HG03378 (cell line): ENCODE data around the gene PLCG1.
"Not testable (repeated sequence)": the region's sequence is repeated elsewhere in the genome, so short reads cannot be mapped to it uniquely, and the experiment has no call there.

Source experiments
- ATAC-seq: cut with Tn5 transposase; IDR thresholded peaks from one replicate; pipeline ENCODE4 v1.9.1; 2021; ENCODE audit warnings: mild to moderate bottlenecking, moderate library complexity; ENCODE audit not compliant: unreplicated experiment

The PLCG1 gene

DNA sequence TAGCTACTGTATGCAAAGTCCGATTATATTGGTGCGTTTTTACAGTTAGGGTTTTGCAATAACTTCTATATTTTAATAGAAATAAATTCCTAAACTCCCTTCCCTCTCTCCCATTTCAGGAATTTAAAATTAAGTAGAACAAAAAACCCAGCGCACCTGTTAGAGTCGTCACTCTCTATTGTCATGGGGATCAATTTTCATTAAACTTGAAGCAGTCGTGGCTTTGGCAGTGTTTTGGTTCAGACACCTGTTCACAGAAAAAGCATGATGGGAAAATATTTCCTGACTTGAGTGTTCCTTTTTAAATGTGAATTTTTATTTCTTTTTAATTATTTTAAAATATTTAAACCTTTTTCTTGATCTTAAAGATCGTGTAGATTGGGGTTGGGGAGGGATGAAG, 13.7 kb upstream of the PLCG1 start:
- ATAC-seq = no peak

DNA sequence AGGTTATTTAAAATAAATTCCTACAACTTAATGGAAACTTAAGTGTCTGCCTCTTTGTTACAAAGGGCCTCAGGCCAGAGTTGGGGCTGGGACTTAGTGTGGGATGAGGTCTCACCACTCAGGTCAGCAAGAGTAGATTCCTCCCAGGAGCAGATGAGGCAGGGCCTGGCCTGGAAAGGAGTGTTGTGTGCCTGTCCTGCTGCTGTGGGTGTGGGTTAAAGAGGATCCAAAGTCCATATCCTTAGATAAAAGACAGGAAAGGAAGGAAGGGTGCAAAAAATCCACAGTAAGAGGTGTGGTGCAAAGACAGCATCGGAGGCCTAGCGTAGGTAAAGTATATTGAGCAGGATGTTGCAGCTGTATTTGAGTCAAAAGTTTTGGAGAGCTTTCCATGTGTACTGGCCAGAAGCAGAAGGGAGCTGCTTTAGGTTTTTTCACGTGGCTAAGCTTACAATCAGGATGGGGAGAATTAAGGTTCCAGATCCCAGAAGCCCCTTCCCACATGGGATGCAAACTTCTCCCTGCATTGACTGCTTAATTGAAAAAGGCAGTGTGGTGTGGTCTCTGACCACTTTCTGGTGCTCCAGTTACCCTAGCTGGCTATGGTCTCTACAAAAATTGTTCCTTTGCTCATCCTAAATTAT, 12.8 kb upstream of the PLCG1 start:
- ATAC-seq = no peak

DNA sequence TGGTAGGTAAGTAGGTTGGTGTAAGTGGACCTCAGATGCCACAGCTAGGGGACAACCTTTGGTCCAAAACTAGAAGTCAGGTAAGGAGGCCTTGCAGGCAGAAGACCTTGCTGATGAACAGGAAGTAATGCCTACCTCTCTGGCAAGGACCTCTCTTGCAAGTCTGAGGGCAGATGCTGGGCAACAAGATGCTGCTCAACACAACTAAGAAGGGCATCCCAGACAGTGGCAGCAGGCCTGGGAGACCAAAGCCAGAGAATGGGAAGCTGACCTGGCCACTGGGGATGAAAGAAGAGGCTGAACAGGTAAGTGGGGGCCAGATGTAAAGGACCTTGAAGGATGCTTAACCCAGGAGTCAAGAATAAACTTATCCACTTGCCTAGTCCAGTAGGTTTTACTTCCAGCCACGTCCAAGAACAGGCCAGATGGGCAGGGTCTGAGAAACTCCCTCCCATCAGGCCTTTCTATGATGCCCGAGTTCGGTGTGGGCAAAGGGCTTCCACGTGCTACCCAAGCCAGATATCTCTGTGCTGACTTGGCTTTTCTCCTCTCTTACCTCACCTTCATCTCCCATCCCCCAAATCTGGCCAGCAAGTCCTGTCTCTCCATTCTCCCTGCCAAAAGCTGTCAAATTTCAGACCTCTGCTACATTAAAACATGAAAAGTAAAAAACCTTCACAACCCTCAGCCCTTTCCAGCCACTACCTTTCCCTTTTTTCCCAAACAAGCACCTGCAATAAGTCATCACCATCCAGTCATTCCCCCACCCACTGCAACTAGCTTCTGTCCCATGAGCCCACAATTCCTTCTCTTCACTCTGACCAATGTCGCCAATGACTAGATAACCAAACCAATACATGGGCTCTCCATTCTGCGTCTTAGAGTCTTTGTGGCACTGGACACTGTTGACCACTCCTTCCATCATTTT, 11.5 kb upstream of the PLCG1 start:
- ATAC-seq = no peak

DNA sequence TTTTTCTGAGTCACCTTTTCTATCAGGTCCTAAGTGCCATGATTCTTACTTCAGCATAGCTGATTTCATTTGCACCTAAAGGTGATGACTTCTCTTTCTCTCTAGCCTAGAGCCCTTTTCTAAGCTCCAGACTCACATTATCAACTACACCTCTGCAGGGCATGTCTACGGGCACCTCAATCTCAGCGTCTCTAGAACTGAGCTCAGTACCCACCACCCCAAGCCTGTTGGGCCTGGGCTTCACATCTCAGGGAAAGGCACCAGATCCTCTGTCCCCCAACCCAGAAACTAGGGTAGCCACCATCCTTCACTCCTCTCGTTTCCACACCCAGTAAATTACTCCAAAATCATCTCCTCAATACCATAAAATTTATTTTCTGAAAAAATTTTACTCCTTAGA, 10.6 kb upstream of the PLCG1 start:
- no peak for ATAC-seq

- not testable (repeated sequence) for ATAC-seq
These were observed 9.0 kb upstream of the PLCG1 start for GRCh38 chr20:41128317-41128716.

- ATAC-seq = no peak
These were observed 5.6 kb upstream of the PLCG1 start for GRCh38 chr20:41131594-41132387.

DNA sequence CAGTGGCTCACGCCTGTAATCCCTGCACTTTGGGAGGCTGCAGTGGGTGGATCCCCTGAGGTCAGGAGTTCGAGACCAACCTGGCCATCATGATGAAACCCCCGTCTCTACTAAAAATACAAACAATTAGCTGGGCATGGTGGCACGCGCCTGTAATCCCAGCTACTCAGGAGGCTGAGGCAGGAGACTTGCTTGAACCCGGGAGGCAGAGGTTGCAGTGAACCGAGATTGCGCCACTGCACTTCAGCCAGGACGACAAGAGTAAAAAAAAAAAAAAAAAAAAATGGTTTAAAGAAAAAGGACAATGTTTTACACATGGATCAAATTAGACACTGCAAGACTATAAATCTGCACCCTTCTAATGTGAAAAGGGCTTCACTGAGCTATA, 5.0 kb upstream of the PLCG1 start:
- ATAC-seq = not testable (repeated sequence)

DNA sequence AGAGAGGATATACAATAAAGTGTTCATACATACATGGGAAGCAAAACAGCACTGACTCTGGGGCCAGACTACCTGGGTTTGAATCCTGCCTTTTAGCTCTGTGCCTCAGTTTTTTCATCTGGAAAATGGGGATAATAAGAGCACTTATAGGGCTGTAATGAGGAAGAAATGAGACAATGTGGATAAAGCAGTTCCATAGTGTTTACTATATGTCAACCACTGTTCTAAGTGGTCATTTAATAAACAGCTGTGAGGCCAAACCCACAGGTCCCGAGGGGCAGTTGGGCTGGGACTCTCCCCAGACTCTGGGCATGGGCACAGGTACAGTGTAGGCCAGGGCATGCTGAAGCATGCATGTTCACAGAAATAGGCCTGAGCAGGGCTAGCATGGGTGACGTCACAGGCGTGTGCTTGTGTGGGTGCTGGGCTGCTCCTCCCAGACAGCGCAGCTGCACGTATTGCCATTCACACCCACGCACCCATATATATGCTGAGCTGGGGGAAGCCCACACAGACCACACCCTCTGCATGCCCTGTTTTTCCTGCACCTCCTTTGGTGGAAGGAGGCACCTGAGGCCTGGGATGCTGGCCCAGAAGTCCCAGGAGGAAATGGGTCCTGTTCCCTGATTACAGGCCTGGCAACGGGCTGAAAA, 3.5 kb upstream of the PLCG1 start:
- ATAC-seq = peak; percentile 72

- ATAC-seq = no peak
These were observed 2.8 kb upstream of the PLCG1 start for GRCh38 chr20:41134362-41135186.

- ATAC-seq = no peak
These were observed 2.0 kb upstream of the PLCG1 start for GRCh38 chr20:41135187-41135887.

DNA sequence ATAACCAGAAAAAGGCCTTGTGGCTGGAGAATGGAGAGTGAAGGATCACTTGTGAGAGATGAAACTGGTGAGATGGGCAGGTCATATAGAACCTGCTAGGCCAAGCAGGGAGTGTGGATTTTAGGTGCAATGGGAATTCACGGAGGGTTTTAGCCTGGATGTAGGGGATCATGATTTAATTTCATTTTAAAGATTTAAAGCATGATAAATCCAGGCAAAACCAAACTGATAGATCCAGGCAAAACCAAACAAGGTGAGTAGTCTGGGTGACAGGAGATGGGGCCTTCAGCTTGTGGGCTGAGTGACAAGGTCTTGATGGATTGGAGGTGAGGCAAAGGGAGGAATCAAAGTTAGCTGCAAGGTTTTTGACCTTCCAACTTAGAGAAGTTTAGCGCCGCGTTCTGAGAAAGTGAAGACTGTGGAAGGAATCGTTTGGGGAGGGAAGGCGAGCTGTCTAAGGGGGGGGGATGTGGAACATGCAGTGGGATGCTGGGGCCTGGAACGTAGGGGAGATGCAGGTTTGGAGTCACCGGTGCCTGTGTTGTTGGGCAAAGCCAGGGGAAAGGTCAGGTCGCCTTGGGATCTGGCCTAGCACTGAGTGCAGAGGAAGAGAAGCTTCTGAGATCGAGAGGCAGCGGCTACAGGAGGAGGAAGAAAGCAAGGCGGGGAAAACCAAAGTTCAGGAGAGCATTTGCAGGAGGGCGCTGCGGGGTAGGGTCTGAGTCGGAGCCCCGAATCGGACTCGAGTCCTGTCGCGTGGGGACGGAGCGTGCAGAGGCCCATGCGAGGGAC, 1.3 kb upstream of the PLCG1 start:
- no peak for ATAC-seq

- ATAC-seq = no peak
These were observed 501 bp downstream of the PLCG1 start for GRCh38 chr20:41137614-41138474.

DNA sequence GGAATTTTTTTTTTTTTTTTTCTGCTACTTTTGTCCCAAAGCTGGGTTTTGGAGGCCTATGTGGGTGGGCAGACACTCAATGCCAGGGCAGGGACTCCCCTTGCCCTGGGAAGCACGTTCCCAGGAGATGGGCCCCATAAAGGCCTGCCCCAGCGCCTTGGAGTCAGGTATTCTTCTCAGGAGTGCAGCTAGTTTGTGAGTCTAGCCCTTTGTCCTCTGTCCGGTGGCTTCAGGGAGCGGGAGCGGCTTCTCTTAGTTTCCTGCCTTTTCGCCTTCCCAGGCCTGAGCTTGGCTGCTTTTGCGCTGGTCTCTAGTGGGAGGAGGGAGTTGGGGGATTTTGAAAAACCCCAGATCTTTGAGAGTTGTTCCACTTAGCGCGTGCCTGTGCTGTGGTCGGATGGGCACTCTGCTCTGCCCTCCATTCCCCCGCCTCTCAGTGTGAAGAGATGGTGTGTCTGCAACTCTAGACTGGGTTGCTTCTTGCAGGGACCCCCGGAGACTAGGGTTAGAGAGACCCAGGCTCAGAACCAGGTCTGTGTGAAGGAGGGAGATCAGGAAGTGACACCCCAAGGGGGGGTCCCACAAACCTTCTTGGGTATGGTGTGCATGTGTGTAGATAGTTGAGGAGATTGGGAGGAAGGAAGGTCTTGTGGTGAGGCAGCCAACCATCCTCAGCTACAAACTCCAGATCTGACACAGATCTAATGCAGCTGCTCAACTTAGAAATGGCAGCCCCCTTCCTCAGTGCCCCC, 1.3 kb downstream of the PLCG1 start:
- ATAC-seq = no peak

- ATAC-seq = no peak
These were observed 2.1 kb downstream of the PLCG1 start for GRCh38 chr20:41139227-41140093.

DNA sequence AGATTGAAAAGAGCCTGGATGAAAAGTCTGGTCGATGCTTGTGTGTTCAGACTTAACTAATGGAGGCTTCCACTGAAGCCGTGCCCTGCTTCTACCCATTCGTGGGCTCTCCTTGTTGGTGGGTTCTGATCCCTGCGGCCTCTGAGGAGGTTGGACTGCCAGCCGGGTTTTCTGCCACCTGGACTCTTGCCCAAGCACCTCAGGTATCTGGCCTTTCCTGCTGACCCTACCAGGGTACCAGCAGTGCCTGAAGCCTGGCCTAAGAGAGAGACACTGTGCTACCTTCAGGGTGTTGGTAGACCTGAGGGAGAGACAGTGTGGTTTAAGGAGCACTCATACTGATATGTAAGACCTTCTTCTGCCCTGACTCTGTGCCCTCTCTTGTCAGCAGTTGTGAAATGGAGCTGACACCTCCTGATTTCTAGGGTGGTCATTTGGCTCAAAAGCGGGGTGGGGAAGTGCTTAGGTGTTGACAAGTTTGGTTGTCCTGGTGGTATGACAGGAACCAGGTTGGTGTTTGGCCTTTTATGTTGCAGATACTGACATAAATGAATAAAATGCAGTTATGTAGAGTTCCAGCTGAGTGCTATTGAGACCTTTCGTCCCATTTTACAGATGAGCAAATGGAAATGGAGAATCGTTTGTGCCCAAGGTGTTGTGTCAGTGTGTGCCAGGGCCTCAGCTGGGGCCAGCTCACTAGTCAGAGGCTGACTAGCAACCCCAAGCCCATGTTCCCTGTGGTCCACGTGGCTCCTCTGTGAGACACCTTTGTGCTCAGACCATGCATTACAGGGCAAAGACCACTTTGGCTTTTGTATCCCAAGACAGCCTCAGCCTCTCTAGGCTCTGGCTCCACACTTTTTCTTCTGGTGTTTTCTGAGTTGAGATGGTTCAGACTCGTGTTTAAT, 3.1 kb downstream of the PLCG1 start:
- ATAC-seq = no peak
